PC-3 (cell line): ENCODE data around the gene PRAMEF6. TPM values are rescaled to one million over a fixed set of nuclear protein-coding genes. Genes with fewer than 3 reads are reported as not detected.
"Not testable (repeated sequence)": the region's sequence is repeated elsewhere in the genome, so short reads cannot be mapped to it uniquely, and the experiment has no call there.

Source experiments
- ATAC-seq: fragments of 200-7000 bp; cut with Tn5 transposase; 2 replicates; pipeline ENCODE4 v1.9.1; 2020; ENCODE audit warnings: mild to moderate bottlenecking, moderate library complexity
- BruUV-seq: library from RNA; stranded (reverse); fragments of 400-500 nt; replicated peaks from 2 replicates; lab custom pipeline; 2021; lab: Mats Ljungman, UMichigan
- CTCF ChIA-PET: fragments of 300-600 bp; sonication (Branson Sonifier 250); formaldehyde crosslinking; loops from one replicate; lab custom pipeline; 2022; ENCODE audit warnings: antibody characterized with exemption; lab: Charles Lee
- POLR2A ChIA-PET: fragments of 300-600 bp; sonication (Branson Sonifier 250); formaldehyde crosslinking; loops from one replicate; lab custom pipeline; 2022; ENCODE audit warnings: antibody characterized with exemption; ENCODE audit not compliant: unreplicated experiment; lab: Charles Lee
- DNase-seq: peaks from one replicate; pipeline ENCODE4 v3.0.0-alpha.2; 2015
- H2AFZ ChIP-seq: fragments of 300-600 bp; sonication (generic); 2 replicates; pipeline ENCODE4 v1.6.0; 2016; ENCODE audit warnings: antibody characterized with exemption, low read length
- H3F3A ChIP-seq: fragments of 300-600 bp; sonication (generic); one replicate; pipeline ENCODE4 v1.6.0; 2017; ENCODE audit warnings: antibody characterized with exemption, low read length, control low read depth, mild to moderate bottlenecking; ENCODE audit not compliant: unreplicated experiment
- H3K27ac ChIP-seq: fragments of 300-600 bp; sonication (generic); 2 replicates; pipeline ENCODE4 v1.5.1; 2016; ENCODE audit warnings: mild to moderate bottlenecking, low read length
- H3K27me3 ChIP-seq: fragments of 300-600 bp; sonication (generic); 2 replicates; pipeline ENCODE4 v1.6.1; 2016; ENCODE audit warnings: low read length, mixed read lengths
- H3K36me3 ChIP-seq: fragments of 300-600 bp; sonication (generic); 2 replicates; pipeline ENCODE4 v1.6.1; 2016; ENCODE audit warnings: low read depth, mixed run types, low read length, mixed read lengths
- H3K4me1 ChIP-seq: fragments of 300-600 bp; sonication (generic); 2 replicates; pipeline ENCODE4 v1.5.1; 2016; ENCODE audit warnings: low read length; ENCODE audit not compliant: insufficient read depth
- H3K4me2 ChIP-seq: fragments of 300-600 bp; sonication (generic); 2 replicates; pipeline ENCODE4 v1.6.0; 2016; ENCODE audit warnings: low read length
- H3K4me3 ChIP-seq: fragments of 300-600 bp; sonication (generic); 2 replicates; pipeline ENCODE4 v1.5.1; 2016; ENCODE audit warnings: mild to moderate bottlenecking, low read length, mixed read lengths
- H3K79me2 ChIP-seq: fragments of 300-600 bp; sonication (generic); 2 replicates; pipeline ENCODE4 v1.6.1; 2017; ENCODE audit warnings: low read length, mixed read lengths
- H3K9ac ChIP-seq: fragments of 300-600 bp; sonication (generic); 2 replicates; pipeline ENCODE4 v1.6.0; 2016; ENCODE audit warnings: mild to moderate bottlenecking, low read length
- H3K9me2 ChIP-seq: fragments of 300-600 bp; sonication (generic); replicated peaks from 2 replicates; pipeline ENCODE4 v1.6.1; 2016; ENCODE audit warnings: mixed run types, low read length, mixed read lengths
- H3K9me3 ChIP-seq: fragments of 300-600 bp; sonication (generic); 2 replicates; pipeline ENCODE4 v1.6.1; 2016; ENCODE audit warnings: low read length, mixed read lengths
- H4K20me1 ChIP-seq: fragments of 300-600 bp; sonication (generic); 2 replicates; pipeline ENCODE4 v1.6.1; 2016; ENCODE audit warnings: low read length, mixed read lengths
- intact Hi-C: fragments of 100-400 bp; cut with micrococcal nuclease; formaldehyde crosslinking; loops from 2 replicates; pipeline ENCODE4 v1.9.0; 2023
- total RNA-seq: library from RNA; depleted of rRNA; stranded (reverse); fragments of >200 nt; gene quantifications from 2 replicates; pipeline ENCODE4 v1.2.3, GENCODE V29; 2014; rRNA removed

The PRAMEF6 gene
- total RNA-seq, 1 experiment from 2014 or later, result not detected

DNA sequence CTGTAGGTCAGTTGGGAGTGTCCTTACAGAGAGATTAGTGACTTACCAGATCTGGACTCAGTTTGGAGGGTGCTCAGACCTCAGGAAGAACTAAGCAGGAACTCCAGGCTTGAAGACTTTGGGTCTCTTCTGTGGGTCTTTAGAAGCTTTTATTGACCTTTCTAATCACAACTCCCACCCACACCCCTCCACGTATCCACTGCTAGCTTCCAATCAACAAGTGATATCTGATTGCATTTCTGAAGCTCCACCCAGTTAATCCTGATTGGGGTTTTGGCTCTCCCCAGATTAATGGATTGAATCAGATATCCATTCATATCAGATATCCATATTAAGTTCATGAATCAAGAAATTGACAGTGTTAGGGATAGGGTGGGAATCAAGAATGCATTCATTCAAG lies 49.2 kb downstream of the PRAMEF6 start, which contains the start of gene PRAMEF10:
Gene PRAMEF10, minus strand, starts transcription at position 101 of the 400 bp plus-strand sequence. CDS start 2,423 bp downstream, outside the sequence.
- H3K9ac ChIP-seq, BruUV-seq, H3K27ac ChIP-seq, POLR2A ChIA-PET, H3K9me3 ChIP-seq, H3K36me3 ChIP-seq, CTCF ChIA-PET, DNase-seq, H3K4me3 ChIP-seq, H4K20me1 ChIP-seq, H3K4me2 ChIP-seq, H3K4me1 ChIP-seq, intact Hi-C loops, H3F3A ChIP-seq, H3K79me2 ChIP-seq, H3K9me2 ChIP-seq, ATAC-seq, H3K27me3 ChIP-seq, H2AFZ ChIP-seq: not testable (repeated sequence)

Other genes starting within 250 kb of the PRAMEF6 start
- gene AADACL3, start 231.5 kb downstream of the PRAMEF6 start, total RNA-seq, result not detected in 2 replicates
- not detected in 2 replicates for gene CFAP107, start 201.4 kb downstream of the PRAMEF6 start, total RNA-seq
- not detected in 2 replicates for gene PRAMEF12, start 173.8 kb downstream of the PRAMEF6 start, total RNA-seq
- gene PRAMEF1, start 156.2 kb downstream of the PRAMEF6 start, total RNA-seq, result not detected in 2 replicates
- gene PRAMEF11, start 116.2 kb downstream of the PRAMEF6 start, total RNA-seq, result not detected in 2 replicates
- not detected in 2 replicates for gene HNRNPCL1, start 98.9 kb downstream of the PRAMEF6 start, total RNA-seq
- gene PRAMEF2, start 90.5 kb downstream of the PRAMEF6 start, total RNA-seq, result not detected in 2 replicates
- gene PRAMEF4, start 61.4 kb downstream of the PRAMEF6 start, total RNA-seq, result not detected in 2 replicates
- not detected in 2 replicates for gene PRAMEF10, start 49.3 kb downstream of the PRAMEF6 start, total RNA-seq
- not detected in 2 replicates for gene PRAMEF7, start 31.0 kb downstream of the PRAMEF6 start, total RNA-seq
- not detected in 2 replicates for gene PRAMEF27, start 109.0 kb upstream of the PRAMEF6 start, total RNA-seq
- not detected in 2 replicates for gene HNRNPCL3, start 113.2 kb upstream of the PRAMEF6 start, total RNA-seq
- gene PRAMEF25, start 123.2 kb upstream of the PRAMEF6 start, total RNA-seq, result not detected in 2 replicates
- not detected in 2 replicates for gene HNRNPCL2, start 169.3 kb upstream of the PRAMEF6 start, total RNA-seq
- not detected in 2 replicates for gene PRAMEF26, start 208.4 kb upstream of the PRAMEF6 start, total RNA-seq
- gene HNRNPCL4, start 218.1 kb upstream of the PRAMEF6 start, total RNA-seq, result not detected in 2 replicates
- not detected in 2 replicates for gene PRAMEF9, start 224.3 kb upstream of the PRAMEF6 start, total RNA-seq